Activated B cell treated with CpG ODN at 0.5 μM for 24 hours (primary cell): Measurements from ENCODE around the gene TBCK. TPM values are rescaled to one million over a fixed set of nuclear protein-coding genes. Genes with fewer than 3 reads are reported as not detected.
"Not testable (repeated sequence)": the region's sequence is repeated elsewhere in the genome, so short reads cannot be mapped to it uniquely, and the experiment has no call there.

Source experiments
- ATAC-seq: fragments of 200-7000 bp; cut with Tn5 transposase; one replicate; pipeline ENCODE4 v1.10.0; 2021; ENCODE audit warnings: low read depth, mild to moderate bottlenecking, moderate library complexity
- CTCF ChIA-PET: fragments of 350-600 bp; sonication (Branson Sonifier 250); formaldehyde crosslinking; loops from one replicate; lab custom pipeline; 2021; ENCODE audit warnings: antibody characterized with exemption; lab: Charles Lee
- POLR2A ChIA-PET: fragments of 350-600 bp; sonication (Branson Sonifier 250); formaldehyde crosslinking; loops from one replicate; lab custom pipeline; 2021; ENCODE audit warnings: antibody characterized with exemption; lab: Charles Lee
- DNase-seq: peaks from one replicate; pipeline ENCODE4 v3.0.0; 2022
- H3K27ac Mint-ChIP-seq: one replicate; pipeline ENCODE4 v1.8.0; 2020; ENCODE audit warnings: mixed read lengths
- H3K27me3 Mint-ChIP-seq: one replicate; pipeline ENCODE4 v1.8.0; 2021; ENCODE audit warnings: mixed read lengths
- H3K36me3 Mint-ChIP-seq: one replicate; pipeline ENCODE4 v1.8.0; 2021; ENCODE audit warnings: low read depth, mixed read lengths
- H3K4me1 Mint-ChIP-seq: one replicate; pipeline ENCODE4 v1.8.0; 2021; ENCODE audit warnings: mixed read lengths
- H3K4me3 Mint-ChIP-seq: one replicate; pipeline ENCODE4 v1.8.0; 2020; ENCODE audit warnings: mild to moderate bottlenecking, mixed read lengths
- H3K9me3 Mint-ChIP-seq: one replicate; pipeline ENCODE4 v1.8.0; 2020; ENCODE audit warnings: mixed read lengths
- intact Hi-C: fragments of 100-400 bp; cut with micrococcal nuclease; formaldehyde crosslinking; loops from one replicate; pipeline ENCODE4 v1.15.1; 2024
- total RNA-seq: library from RNA; stranded (reverse); gene quantifications from 2 replicates; pipeline ENCODE4 v1.2.3, GENCODE V29; 2022
- TF ChIP-seq, protein P1 (sequence below): fragments of 200-600 bp; IDR thresholded peaks from one replicate; pipeline ENCODE4 v1.8.0; 2022; ENCODE audit warnings: antibody characterized with exemption, mild to moderate bottlenecking

The TBCK gene
- total RNA-seq, 1 donor from 2014 or later: 60.1 TPM

DNA sequence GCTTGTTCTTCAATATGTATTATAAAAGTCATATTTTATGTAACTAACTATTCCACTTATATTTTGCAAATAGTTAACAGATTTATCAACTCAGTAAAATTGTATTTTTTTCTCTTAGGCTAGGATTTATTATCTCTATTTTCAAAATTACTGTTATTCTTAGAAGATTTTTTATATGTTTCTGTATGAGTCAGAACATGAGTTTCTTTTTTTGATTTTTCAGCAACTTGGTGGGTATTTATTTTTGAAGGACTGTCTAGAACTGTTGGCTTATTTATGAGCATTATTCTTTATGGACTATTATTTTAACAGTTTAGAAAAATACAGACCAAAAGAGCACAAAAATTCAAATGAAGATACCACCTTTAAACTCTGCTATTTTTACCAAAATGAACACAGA is 7.1 kb upstream of the TBCK start:
- intact Hi-C loops: no loop called here
- TF ChIP-seq, protein P1, sequence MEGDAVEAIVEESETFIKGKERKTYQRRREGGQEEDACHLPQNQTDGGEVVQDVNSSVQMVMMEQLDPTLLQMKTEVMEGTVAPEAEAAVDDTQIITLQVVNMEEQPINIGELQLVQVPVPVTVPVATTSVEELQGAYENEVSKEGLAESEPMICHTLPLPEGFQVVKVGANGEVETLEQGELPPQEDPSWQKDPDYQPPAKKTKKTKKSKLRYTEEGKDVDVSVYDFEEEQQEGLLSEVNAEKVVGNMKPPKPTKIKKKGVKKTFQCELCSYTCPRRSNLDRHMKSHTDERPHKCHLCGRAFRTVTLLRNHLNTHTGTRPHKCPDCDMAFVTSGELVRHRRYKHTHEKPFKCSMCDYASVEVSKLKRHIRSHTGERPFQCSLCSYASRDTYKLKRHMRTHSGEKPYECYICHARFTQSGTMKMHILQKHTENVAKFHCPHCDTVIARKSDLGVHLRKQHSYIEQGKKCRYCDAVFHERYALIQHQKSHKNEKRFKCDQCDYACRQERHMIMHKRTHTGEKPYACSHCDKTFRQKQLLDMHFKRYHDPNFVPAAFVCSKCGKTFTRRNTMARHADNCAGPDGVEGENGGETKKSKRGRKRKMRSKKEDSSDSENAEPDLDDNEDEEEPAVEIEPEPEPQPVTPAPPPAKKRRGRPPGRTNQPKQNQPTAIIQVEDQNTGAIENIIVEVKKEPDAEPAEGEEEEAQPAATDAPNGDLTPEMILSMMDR: no peak
- H3K4me1 Mint-ChIP-seq: peaks cover 17% of the 10 kb centered on the region
- no peak overlapping the region for H3K4me3 Mint-ChIP-seq
- no peaks in the 10 kb centered on the region for H3K9me3 Mint-ChIP-seq
- DNase-seq (no peak), ATAC-seq (no peak)
- H3K27me3 Mint-ChIP-seq: no peaks in the 10 kb centered on the region
- H3K27ac Mint-ChIP-seq: no peak overlapping the region
- H3K36me3 Mint-ChIP-seq: peaks cover 48% of the 10 kb centered on the region
- ChIA-PET CTCF (no interaction called here), POLR2A (no interaction called here)

DNA sequence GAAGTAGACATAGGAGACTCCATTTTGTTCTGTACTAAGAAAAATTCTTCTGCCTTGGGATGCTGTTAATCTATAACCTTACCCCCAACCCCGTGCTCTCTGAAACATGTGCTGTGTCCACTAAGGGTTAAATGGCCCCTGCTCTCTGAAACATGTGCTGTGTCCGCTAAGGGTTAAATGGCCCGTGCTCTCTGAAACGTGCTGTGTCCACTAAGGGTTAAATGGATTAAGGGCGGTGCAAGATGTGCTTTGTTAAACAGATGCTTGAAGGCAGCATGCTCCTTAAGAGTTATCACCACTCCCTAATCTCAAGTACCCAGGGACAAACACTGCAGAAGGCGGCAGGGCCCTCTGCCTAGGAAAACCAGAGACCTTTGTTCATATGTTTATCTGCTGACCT is 5.8 kb upstream of the TBCK start:
- DNase-seq, ATAC-seq, H3K27me3 Mint-ChIP-seq, H3K4me3 Mint-ChIP-seq, H3K9me3 Mint-ChIP-seq, intact Hi-C loops, CTCF ChIA-PET, POLR2A ChIA-PET, H3K27ac Mint-ChIP-seq: not testable (repeated sequence)
- peaks cover 18% of the 10 kb centered on the region for H3K4me1 Mint-ChIP-seq
- peaks cover 35% of the 10 kb centered on the region for H3K36me3 Mint-ChIP-seq

DNA sequence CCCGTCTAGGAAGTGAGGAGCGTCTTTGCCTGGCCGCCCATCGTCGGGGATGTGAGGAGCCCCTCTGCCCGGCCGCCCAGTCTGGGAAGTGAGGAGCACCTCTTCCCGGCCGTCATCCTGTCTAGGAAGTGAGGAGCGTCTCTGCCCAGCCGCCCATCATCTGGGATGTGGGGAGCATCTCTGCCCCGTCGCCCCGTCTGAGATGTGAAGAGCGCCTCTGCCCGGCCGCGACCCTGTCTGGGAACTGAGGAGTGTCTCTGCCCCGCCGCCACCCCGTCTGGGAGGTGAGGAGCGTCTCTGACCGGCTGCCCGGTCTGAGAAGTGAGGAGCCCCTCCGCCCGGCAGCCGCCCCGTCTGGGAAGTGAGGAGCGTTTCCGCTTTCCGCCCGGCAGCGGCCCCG is 5.2 kb upstream of the TBCK start:
- not testable (repeated sequence) for H3K9me3 Mint-ChIP-seq, H3K27me3 Mint-ChIP-seq
- H3K36me3 Mint-ChIP-seq: peaks cover 31% of the 10 kb centered on the region

DNA sequence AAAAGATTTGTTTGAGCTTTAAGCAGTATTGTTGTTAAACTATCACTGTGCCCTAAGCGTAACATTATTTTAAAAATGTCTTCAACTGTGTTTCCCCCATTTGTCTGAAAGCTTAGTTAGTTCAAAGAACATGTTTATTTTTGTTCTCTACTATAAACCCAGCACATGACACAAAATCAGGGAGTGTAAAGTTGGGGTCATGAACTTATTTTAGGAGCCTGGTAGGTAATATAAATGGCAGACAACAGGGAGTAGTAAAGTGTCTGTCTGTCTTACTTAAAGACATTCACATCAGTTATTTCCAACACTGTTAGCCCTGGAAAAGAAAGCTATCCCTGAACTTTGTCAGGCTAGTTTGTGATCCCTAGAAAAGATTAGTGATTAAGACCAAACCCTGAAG is 4.2 kb upstream of the TBCK start:
- DNase-seq (no peak), ATAC-seq (no peak)
- intact Hi-C loops: no loop called here
- ChIA-PET POLR2A (no interaction called here), CTCF (no interaction called here)
- H3K4me3 Mint-ChIP-seq: no peak overlapping the region
- no peak overlapping the region for H3K27ac Mint-ChIP-seq
- no peaks in the 10 kb centered on the region for H3K27me3 Mint-ChIP-seq
- TF ChIP-seq, protein P1: no peak
- peaks cover 28% of the 10 kb centered on the region for H3K36me3 Mint-ChIP-seq
- peaks cover 22% of the 10 kb centered on the region for H3K4me1 Mint-ChIP-seq
- no peaks in the 10 kb centered on the region for H3K9me3 Mint-ChIP-seq

More for the DNA sequence above, 5.2 kb upstream of the TBCK start:
- CTCF ChIA-PET, ATAC-seq, H3K27ac Mint-ChIP-seq, H3K4me3 Mint-ChIP-seq, DNase-seq, intact Hi-C loops, POLR2A ChIA-PET: not testable (repeated sequence)
- H3K4me1 Mint-ChIP-seq: peaks cover 18% of the 10 kb centered on the region

DNA sequence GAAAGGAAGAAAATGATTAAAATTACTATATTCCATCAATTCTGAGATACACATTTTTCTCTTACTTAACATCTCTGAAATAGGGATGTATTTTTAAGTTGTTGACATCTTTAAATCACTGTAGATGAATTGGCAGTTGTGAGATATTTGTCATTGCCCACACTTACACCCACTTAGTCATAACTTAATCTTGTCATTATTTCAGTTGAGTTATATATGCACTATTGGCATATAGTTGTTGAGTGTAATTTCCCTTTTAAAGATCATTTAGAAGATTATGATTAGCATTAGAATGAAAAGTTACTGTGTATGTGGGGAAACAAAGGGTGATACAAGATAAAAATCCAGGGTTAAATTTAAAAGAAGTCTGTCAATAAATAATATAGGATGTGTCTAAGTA is 2.5 kb upstream of the TBCK start:
- TF ChIP-seq, protein P1: no peak
- intact Hi-C loops: loop anchor here (5.0 kb wide), 1 partner anchor 1669 kb away; the partner anchor contains the start of gene HADH
- Mint-ChIP-seq H3K27me3 (no peaks in the 10 kb centered on the region), H3K4me1 (peaks cover 36% of the 10 kb centered on the region), H3K9me3 (no peaks in the 10 kb centered on the region), H3K4me3 (no peak overlapping the region), H3K36me3 (peaks cover 23% of the 10 kb centered on the region), H3K27ac (no peak overlapping the region)
- ChIA-PET POLR2A (no interaction called here), CTCF (no interaction called here)
- no peak for ATAC-seq
- DNase-seq: no peak

- no peak overlapping the region for H3K27ac Mint-ChIP-seq
- ATAC-seq (no peak), DNase-seq (no peak)
- intact Hi-C loops: loop anchor here (2.0 to 5.0 kb wide), 3 partner anchors 15 to 1669 kb away; partner anchors contain the start of genes CYP2U1 and HADH
- TF ChIP-seq, protein P1: no peak
- peaks cover 36% of the 10 kb centered on the region for H3K4me1 Mint-ChIP-seq
- ChIA-PET POLR2A (no interaction called here), CTCF (no interaction called here)
- H3K36me3 Mint-ChIP-seq: peaks cover 21% of the 10 kb centered on the region
- no peak overlapping the region for H3K4me3 Mint-ChIP-seq
- no peaks in the 10 kb centered on the region for H3K27me3 Mint-ChIP-seq
- H3K9me3 Mint-ChIP-seq: no peaks in the 10 kb centered on the region
Measured at GRCh38 chr4:106317815-106318214, 1.8 kb upstream of the TBCK start.
